GM08714 (cell line): Measurements from ENCODE around the gene STX8.
"Not testable (repeated sequence)": the region's sequence is repeated elsewhere in the genome, so short reads cannot be mapped to it uniquely, and the experiment has no call there.

Source experiments
- H3K4me3 ChIP-seq: fragments of 200-500 bp; sonication (Bioruptor generic); 2 replicates; pipeline ENCODE4 v1.5.1; 2014; ENCODE audit warnings: mild to moderate bottlenecking, low read length, inconsistent platforms
- ZNF274 ChIP-seq: IDR thresholded peaks from 2 replicates; pipeline ENCODE4 v1.6.1; 2012; ENCODE audit warnings: mild to moderate bottlenecking, low read depth, low read length

Gene STX8

GRCh38 chr17:9261081-9262012, 314.3 kb downstream of the STX8 start:
- H3K4me3 ChIP-seq, result no peak overlapping the region
- no peak for TF ChIP-seq ZNF274

- TF ChIP-seq ZNF274, result no peak
- no peak overlapping the region for H3K4me3 ChIP-seq
Observed at GRCh38 chr17:9259419-9259818, 316.2 kb downstream of the STX8 start.

GRCh38 chr17:9258115-9259015, 317.3 kb downstream of the STX8 start:
- H3K4me3 ChIP-seq, result no peak overlapping the region
- no peak for TF ChIP-seq ZNF274

- H3K4me3 ChIP-seq, result not testable (repeated sequence)
Observed at GRCh38 chr17:9257630-9257965, 318.0 kb downstream of the STX8 start.

GRCh38 chr17:9256751-9257629, 318.6 kb downstream of the STX8 start:
- H3K4me3 ChIP-seq, result no peak overlapping the region
- TF ChIP-seq ZNF274, result no peak

GRCh38 chr17:9256361-9256750, 319.3 kb downstream of the STX8 start:
- TF ChIP-seq ZNF274, result no peak
- no peak overlapping the region for H3K4me3 ChIP-seq

- TF ChIP-seq ZNF274, result no peak
- no peak overlapping the region for H3K4me3 ChIP-seq
Observed at GRCh38 chr17:9255833-9256232, 319.8 kb downstream of the STX8 start.

GRCh38 chr17:9254841-9255240, 320.8 kb downstream of the STX8 start:
- no peak for TF ChIP-seq ZNF274
- no peak overlapping the region for H3K4me3 ChIP-seq

GRCh38 chr17:9253308-9253707, 322.3 kb downstream of the STX8 start:
- TF ChIP-seq ZNF274, result no peak
- no peak overlapping the region for H3K4me3 ChIP-seq

- TF ChIP-seq ZNF274, result no peak
- no peak overlapping the region for H3K4me3 ChIP-seq
Observed at GRCh38 chr17:9251273-9251672, 324.3 kb downstream of the STX8 start.

- no peak for TF ChIP-seq ZNF274
- no peak overlapping the region for H3K4me3 ChIP-seq
Observed at GRCh38 chr17:9249245-9249953, 326.2 kb downstream of the STX8 start.

- no peak overlapping the region for H3K4me3 ChIP-seq
- TF ChIP-seq ZNF274, result no peak
Observed at GRCh38 chr17:9247401-9247938, 328.1 kb downstream of the STX8 start.
